Measurements from ENCODE around the gene B4GALT3.

The B4GALT3 gene

GRCh38 chr1:161131523-161132409, 45.5 kb downstream of the B4GALT3 start:
- no peak for TF ChIP-seq CTCF (IDR thresholded peaks at IDR 0.05; ENCODE audit: low read depth, low read length, missing control alignments)
- H3K4me3 ChIP-seq (ENCODE audit: low read depth, low read length) = peak overlapping the region; percentile 93
- DNase-seq (ENCODE audit: low read depth) = no peak
- in situ Hi-C loops (cut with HindIII; ENCODE audit: low sequenced_read_pairs) = no loop called here

GRCh38 chr1:161130266-161130665, 47.0 kb downstream of the B4GALT3 start:
- in situ Hi-C loops (cut with HindIII; ENCODE audit: low sequenced_read_pairs) = no loop called here
- DNase-seq (ENCODE audit: low read depth) = no peak
- no peak for TF ChIP-seq CTCF (IDR thresholded peaks at IDR 0.05; ENCODE audit: low read depth, low read length, missing control alignments)
- H3K4me3 ChIP-seq (ENCODE audit: low read depth, low read length) = peak overlapping the region; percentile 93

GRCh38 chr1:161128591-161129420, 48.5 kb downstream of the B4GALT3 start:
- no peak for TF ChIP-seq CTCF (IDR thresholded peaks at IDR 0.05; ENCODE audit: low read depth, low read length, missing control alignments)
- no peak overlapping the region for H3K4me3 ChIP-seq (ENCODE audit: low read depth, low read length)
- in situ Hi-C loops (cut with HindIII; ENCODE audit: low sequenced_read_pairs) = no loop called here
- no peak for DNase-seq (ENCODE audit: low read depth)

GRCh38 chr1:161127649-161128048, 49.7 kb downstream of the B4GALT3 start:
- no peak overlapping the region for H3K4me3 ChIP-seq (ENCODE audit: low read depth, low read length)
- TF ChIP-seq CTCF (IDR thresholded peaks at IDR 0.05; ENCODE audit: low read depth, low read length, missing control alignments) = no peak
- no peak for DNase-seq (ENCODE audit: low read depth)
- in situ Hi-C loops (cut with HindIII; ENCODE audit: low sequenced_read_pairs) = no loop called here

- no peak overlapping the region for H3K4me3 ChIP-seq (ENCODE audit: low read depth, low read length)
- no peak for DNase-seq (ENCODE audit: low read depth)
- TF ChIP-seq CTCF (IDR thresholded peaks at IDR 0.05; ENCODE audit: low read depth, low read length, missing control alignments) = no peak
- in situ Hi-C loops (cut with HindIII; ENCODE audit: low sequenced_read_pairs) = no loop called here
Observed at GRCh38 chr1:161122967-161123366, 54.3 kb downstream of the B4GALT3 start.

- no peak for DNase-seq (ENCODE audit: low read depth)
- H3K4me3 ChIP-seq (ENCODE audit: low read depth, low read length) = no peak overlapping the region
- in situ Hi-C loops (cut with HindIII; ENCODE audit: low sequenced_read_pairs) = no loop called here
- TF ChIP-seq CTCF (IDR thresholded peaks at IDR 0.05; ENCODE audit: low read depth, low read length, missing control alignments) = no peak
Observed at GRCh38 chr1:161121834-161122233, 55.5 kb downstream of the B4GALT3 start.

Data from astrocyte of the cerebellum (primary cell).